ENCODE measurements around the gene NIM1K.

GRCh38 chr5:43210570-43210969 is 18.5 kb downstream of the NIM1K start:
- TF ChIP-seq CTCF (IDR thresholded peaks at IDR 0.05) (no peak), POLR2A (IDR thresholded peaks at IDR 0.05) (no peak)
